Measurements from ENCODE around the gene TMEM80.
"Not testable (repeated sequence)": the region's sequence is repeated elsewhere in the genome, so short reads cannot be mapped to it uniquely, and the experiment has no call there.

The TMEM80 gene

GRCh38 chr11:723120-723883 lies 27.7 kb downstream of the TMEM80 start:
- DNase-seq, result peak; percentile 38

DNA sequence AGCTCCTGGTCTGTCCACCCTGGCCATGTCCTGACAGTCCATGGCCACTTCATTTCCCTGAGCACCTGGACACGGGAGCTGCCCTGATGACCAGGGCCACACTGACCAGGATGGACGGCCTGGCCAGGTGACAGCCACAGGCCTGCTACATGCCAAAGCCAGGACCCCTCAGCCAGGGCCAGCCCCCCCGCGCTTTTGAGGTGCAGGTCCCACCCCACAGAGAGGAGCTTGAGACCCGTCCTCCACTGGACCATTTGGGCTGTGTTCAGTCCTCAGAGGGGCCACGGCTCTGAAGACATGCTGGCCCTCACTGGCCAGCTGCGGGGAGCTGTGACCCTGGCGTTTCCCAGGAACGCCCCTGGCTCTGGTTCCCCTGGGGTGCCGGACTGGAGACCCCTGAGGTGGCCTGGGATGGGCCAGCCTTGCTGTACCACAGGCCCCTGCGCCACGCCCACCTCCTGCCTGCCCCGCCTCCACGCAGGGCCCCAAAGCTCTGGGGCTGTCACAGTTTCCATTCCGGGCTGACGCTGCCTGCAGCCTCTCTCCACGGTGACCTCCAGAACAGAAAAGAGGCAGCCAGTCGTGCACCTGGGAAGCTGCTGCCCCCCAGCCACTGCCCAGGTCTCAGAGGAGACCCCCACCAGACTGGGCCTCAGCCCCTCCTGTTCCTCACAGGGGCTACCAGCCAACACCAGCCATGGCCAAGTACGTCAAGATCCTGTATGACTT lies 28.6 kb downstream of the TMEM80 start:
- peak; percentile 54 for DNase-seq

- peak; percentile 25 for DNase-seq
Observed at GRCh38 chr11:724778-725386, 29.3 kb downstream of the TMEM80 start.

DNA sequence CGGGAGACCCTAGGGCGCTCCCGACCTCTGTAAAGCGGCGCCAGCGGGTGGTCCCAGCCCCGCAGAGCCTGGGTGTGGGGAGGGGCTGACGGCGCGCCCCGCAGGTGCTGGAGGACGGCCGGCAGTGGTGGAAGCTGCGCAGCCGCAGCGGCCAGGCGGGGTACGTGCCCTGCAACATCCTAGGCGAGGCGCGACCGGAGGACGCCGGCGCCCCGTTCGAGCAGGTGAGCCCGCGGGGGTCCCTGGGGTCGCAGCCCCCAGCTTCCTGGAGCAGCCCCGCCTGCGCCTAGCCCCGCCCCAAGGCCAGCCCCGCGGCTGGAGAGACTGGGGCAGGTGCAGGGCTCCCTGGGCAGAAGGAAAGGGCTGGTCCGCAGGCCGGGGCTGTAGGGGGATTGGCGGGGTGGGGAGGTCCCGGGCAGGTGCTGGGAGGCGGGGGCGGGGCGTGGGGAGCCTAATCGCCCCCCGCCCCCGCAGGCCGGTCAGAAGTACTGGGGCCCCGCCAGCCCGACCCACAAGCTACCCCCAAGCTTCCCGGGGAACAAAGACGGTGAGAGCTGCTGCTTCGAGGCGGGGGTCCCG lies 30.1 kb downstream of the TMEM80 start:
- DNase-seq, result peak; percentile 29

- peak; percentile 72 for DNase-seq
Observed at GRCh38 chr11:726278-727220, 30.9 kb downstream of the TMEM80 start.

DNA sequence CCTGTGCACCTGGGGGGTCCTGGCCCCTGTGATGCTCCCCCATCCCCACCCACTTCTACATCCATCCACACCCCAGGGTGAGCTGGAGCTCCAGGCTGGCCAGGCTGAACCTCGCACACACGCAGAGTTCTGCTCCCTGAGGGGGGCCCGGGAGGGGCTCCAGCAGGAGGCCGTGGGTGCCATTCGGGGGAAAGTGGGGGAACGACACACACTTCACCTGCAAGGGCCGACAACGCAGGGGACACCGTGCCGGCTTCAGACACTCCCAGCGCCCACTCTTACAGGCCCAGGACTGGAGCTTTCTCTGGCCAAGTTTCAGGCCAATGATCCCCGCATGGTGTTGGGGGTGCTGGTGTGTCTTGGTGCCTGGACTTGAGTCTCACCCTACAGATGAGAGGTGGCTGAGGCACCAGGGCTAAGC lies 31.7 kb downstream of the TMEM80 start:
- DNase-seq, result peak; percentile 21

DNA sequence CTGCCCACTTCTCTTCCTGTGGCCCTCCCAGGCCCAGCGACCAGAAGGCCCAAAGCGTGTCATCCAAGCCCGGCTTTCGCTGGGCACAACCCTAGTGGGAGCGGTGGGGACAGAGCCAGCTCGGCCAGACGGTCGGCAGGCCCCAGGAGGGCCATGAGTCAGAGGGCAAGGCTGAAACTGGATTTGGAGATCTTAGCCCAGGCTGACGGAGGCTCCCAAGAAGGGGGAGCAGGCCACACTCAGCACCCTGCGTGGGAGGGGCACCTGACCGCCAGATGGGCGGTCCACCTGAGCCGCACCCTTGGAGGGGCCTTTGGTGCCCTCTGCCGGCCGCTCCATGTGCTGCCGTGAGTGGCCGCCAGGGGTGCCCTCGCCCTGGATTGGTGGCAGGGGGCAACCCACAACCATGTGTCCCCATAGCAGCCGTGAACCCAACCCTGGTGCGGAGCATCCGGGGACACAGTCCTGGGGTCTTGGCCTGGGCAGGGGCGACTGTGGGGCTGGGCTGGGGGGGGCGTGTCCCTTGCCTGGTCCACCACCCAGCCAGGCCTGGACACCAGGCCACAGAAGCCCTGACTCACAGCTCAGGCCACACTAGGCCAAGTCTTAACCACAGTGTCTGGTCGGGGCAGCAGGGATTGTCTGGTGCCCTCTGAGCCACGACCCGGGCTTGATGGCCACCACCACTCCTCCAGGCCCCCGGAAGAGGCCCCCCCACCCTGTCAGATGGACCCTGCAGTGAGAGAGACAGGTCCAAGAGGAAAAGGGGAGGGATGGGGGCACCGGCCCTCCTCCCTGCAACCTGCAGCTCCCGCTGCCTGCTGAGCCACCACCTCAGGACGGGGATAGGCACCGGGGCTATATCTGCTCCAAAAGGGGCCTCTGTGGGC lies 32.5 kb downstream of the TMEM80 start:
- DNase-seq, result peak; percentile 82

DNA sequence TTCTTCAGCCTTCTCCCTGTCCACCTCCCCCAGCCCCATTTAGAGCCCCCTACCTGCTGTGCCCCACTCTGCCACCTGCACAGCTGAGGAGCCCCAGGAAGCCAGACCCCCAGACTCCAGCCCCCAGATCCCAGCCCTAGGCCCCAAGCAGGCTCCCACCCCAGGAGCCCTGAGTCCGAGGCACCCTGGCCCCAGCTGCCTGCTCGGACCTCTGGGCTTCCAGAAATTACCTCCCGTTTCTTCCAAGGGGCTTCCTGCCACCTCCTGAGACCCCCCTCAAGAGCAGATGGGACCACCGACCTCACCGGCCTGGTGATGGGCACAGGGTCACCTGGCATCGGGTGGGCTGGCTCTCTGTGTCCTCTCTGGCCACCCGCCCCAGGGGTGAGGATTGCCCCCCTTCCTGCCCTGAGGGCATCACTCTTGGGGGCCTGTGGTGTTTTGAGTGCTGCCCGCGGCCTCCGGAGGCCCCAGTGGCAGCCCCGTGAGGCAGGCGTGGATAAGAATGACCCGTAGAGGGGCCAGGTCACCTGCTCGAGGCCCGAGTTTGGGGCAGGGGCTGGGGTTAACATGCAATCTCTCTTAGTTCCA lies 33.4 kb downstream of the TMEM80 start:
- peak; percentile 27 for DNase-seq

DNA sequence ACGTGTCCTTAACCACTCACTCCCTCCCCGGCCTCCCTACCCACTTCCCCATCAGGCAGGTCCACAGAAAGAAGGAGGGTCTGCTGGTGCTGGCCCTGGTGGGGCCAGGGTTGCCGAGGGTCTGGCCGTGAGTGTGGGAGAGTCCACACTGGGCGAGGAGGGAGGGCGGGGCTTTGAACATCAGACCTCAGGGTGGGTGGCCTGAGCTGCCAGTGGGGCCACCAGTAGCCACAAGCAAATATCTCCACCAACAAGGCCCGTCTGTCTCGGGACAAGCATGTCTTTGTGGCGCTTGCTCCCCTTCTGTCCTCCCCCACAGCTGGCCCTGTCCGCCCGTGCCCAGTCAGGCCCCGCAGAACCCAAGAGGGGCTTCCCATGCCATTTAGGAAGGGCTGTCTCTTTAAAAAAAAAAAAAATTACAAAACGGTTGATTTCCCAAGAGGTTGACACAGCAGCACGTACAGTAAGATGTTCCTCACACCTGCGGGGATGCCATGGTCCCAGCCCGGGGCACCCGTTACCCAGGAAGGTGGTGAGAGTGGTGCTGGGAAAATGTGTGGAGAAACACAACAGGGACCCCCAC lies 34.0 kb downstream of the TMEM80 start:
- peak; percentile 56 for DNase-seq

- DNase-seq, result no peak
Observed at GRCh38 chr11:733072-733471, 37.5 kb downstream of the TMEM80 start.

DNA sequence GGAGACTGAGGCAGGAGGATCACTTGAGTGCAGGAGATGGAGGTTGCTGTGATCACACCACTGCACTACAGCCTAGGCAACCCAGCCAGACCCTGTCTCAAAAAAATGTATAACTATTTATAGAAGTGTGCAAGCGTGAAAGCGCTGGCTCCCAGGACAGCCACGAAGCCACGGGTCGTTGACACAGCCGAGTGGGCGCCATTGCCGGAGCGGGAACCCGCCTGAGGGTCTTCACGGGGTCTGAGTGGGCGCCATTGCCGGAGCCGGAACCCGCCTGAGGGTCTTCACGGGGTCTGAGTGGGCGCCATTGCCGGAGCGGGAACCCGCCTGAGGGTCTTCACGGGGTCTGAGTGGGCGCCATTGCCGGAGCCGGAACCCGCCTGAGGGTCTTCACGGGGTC lies 38.9 kb downstream of the TMEM80 start:
- DNase-seq, result not testable (repeated sequence)

DNA sequence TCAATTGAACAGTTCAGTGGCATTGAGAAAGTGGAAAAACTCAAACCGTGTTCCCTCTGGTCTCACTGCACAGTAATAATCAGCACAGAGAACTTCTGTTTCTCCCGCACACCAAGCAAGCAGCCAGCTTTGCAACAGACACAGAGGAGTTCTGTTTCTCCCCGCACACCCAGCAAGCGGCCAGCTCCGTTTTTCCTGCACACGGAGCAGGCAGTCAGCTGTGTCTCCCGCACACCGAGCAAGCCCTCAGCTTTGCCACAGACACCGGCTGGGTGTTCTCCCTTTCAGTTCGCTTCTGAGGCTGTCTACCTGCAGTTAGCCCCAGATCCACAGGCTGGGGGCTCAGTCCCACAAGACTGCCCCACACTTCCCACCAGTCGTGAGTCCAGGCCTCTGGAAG lies 41.8 kb downstream of the TMEM80 start:
- DNase-seq, result no peak

- not testable (repeated sequence) for DNase-seq
Observed at GRCh38 chr11:737899-738298, 42.3 kb downstream of the TMEM80 start.

GRCh38 chr11:742156-742546 lies 46.5 kb downstream of the TMEM80 start:
- DNase-seq, result no peak

DNA sequence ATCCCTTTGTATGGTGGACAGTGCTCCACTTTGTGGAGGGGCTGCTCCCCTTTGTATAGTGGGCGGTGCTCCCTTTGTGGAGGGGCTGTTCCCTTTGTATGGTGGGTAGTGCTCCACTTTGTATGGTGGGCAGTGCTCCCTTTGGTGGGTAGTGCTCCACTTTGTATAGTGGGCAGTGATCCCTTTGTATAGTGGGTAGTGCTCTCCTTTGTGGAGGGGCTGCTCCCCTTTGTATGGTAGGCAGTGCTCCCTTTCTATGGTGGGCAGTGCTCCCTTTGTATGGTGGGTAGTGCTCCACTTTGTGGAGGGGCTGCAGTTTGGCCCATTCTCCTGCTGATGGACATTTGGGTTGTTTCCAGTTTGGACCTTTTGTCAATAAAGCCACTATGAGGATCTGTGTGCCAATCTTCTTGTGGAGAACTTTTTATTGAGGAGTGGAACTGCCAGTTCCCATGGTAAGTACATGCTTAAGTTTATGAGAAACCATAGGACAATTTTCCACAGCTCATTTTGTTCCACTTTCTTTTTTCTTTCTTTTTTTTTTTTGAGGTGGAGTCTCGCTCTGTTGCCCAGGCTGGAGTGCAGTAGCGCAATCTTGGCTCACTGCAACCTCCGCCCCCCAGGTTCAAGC lies 47.1 kb downstream of the TMEM80 start:
- DNase-seq, result no peak

DNA sequence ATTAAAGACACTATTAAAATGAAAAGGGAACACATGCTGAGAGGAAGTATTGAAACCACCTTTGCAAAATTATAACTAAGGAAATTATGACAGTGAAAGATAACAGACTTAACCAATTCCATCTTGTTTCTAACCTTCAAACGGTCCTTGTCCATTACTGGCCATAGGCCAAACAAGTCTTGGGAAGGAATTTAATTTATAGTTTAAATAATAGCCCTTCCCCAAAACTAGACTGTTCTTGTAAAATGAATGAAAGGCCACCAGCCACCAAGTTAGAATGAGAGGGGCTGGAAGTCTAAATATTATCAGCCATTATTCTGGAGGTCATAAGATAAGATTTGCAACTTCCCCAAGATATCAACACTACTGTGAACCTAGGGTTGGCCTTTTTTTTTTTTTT lies 49.8 kb downstream of the TMEM80 start:
- DNase-seq, result no peak

DNA sequence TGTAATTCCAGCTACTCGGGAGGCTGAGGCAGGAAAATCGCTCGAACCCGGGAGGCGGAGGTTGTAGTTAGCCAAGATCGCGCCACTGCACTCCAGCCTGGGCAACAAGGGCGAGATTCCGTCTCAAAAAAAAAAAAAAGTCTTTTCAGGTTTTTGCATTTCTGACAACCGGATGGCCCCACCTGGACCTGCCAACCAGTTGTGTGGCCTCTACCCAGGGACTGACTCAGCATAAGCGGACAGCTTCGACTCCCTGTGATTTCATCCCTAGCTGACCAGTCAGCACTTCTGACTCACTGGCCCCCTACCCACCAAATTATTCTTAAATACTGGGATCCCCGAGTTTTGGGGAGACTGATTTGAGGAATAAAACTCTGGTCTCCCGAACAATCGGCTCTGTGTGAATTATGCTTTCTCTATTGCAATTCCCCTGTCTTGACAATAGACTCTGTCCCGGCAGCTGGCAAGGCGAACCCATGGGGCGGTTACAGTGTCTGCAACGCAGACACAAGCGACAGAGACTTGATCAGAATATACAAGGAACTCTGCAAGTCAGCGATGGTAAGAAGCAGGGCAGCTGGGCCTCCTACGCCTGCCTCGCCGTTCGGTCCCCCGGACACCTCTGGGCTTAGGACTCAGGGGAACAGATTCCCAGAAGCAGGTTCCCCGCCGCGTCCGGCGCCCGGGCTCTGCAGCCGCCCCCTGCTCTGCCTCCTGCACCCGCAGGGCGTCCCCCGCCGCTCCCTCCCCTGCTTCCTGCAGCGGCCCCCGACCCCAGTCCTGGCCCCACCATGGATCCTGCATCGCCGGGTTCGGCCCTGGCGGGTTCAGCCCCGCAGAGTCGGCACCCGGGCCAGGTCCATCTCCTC lies 50.9 kb downstream of the TMEM80 start:
- DNase-seq, result peak; percentile 31

DNA sequence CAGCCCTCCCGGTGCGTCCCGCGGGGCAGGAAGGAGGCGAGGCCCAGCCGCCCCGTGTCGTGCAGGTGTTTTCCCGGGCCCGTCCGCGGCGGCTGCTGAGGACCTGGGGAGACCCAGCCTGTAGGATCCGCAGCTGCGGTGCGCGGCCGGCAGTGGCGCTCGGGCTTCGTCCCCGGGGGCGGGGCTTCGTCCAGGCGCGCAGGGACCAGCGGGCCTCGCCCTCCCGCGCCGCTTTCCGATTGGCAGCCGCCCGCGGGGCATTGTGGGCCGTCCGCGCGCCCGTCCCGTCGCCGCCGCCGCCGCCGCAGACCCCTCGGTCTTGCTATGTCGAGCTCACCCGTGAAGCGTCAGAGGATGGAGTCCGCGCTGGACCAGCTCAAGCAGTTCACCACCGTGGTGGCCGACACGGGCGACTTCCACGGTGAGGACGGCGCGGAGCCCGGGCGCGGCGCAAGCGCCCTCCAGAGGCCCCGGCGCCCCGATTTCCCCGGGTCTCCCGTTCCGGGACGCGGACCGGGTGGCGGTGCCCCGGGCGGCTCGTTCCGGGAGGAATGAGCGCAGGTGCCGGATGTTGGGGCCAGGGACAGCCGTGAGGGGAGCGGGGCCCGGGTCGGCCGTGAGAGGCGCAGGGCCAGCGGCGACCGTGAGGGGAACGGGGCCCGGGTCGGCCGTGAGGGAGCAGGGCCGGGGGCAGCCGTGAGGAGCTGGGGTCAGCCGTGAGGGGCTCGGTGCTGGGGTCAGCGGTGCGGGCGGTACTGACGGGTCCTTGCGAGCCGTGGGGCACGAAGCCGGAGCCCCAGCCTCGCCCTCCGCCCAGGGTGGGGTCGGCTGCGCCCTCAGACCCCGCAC lies 51.8 kb downstream of the TMEM80 start, which contains the start of gene TALDO1:
Gene TALDO1, plus strand, starts transcription at position 307 of the 849 bp plus-strand sequence. Its CDS starts 18 bp downstream, at position 325.
- DNase-seq, result peak; percentile 94
